ENCODE measurements around the gene RBL2. TPM values are rescaled to one million over a fixed set of nuclear protein-coding genes. Genes with fewer than 3 reads are reported as not detected.

The RBL2 gene
- total and polyA plus RNA-seq, 9 of the 15 experiments (the other 6 are each of a cell fraction or from before 2014, with no cell fraction given) = 7.8 to 76.3 (median 28.5) TPM

DNA sequence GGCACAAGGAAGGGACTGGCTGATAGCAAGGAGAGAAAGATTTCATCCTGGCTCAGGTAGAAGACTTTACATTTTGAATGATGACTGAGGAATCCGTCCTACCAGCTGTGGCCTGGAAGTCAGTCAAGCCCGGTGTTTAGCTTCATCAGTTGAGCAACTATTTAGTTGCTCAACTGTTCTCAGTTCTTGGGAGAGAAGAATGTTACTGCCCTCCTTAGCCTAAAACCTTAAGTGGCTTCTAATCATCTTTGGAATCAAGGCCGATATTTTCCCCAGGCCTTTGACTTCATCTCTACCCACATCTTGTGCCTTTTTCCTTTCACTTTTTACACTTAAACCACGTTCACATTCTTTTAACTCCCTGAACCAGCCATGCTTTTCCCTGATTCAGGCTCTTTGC is 17.3 kb upstream of the RBL2 start:
- in situ Hi-C loops (cut with MboI) = no loop called here
- no peak for FAIRE-seq
- BruUV-seq (replicated peaks) = no TSS peak

More for the DNA sequence above, 17.3 kb upstream of the RBL2 start:
- H3K4me2 ChIP-seq (ENCODE audit: insufficient read depth, low read length) = no peak overlapping the region
- ATAC-seq (peak; percentile 17; the same call in 1 of the 3 replicates), DNase-seq (ENCODE audit: extremely low read depth in 1 of 4, low spot score in 3 of 4) (no peak)
- H4K20me1 ChIP-seq (replicated peaks; ENCODE audit: control insufficient read depth, insufficient read depth, low read length) = no peaks in the 10 kb centered on the region
- H3K4me3 ChIP-seq = no peak overlapping the region
- no peak overlapping the region for H3K27ac ChIP-seq (ENCODE audit: extremely low read depth, low read depth, low read length)
- no peaks in the 10 kb centered on the region for H3K79me2 ChIP-seq (ENCODE audit: control insufficient read depth, insufficient read depth, low read length)
- peaks cover 4 to 12% of the 10 kb centered on the region in 2 experiments; a peak in 3 of 5 replicates for H3K27me3 ChIP-seq (ENCODE audit: control insufficient read depth in 2 of 2, insufficient read depth in 2 of 2, low read length in 2 of 2)
- peaks cover 0 to 10% of the 10 kb centered on the region in 2 experiments; a peak in 2 of 5 replicates for H3K4me1 ChIP-seq (replicated peaks in 1 of 2; ENCODE audit: control insufficient read depth in 2 of 2, insufficient read depth in 2 of 2, low read length in 2 of 2)
- CTCF ChIA-PET (ENCODE audit: low intra/inter-chr PET ratio) = no interaction called here
- intact Hi-C loops (cut with micrococcal nuclease) = loop anchor here (5.0 kb wide), 1 partner anchor 95 kb away; no protein-coding TSS in a partner anchor
- TF ChIP-seq CBX2 (IDR thresholded peaks at IDR 0.05; ENCODE audit: insufficient read depth, low read length, poor library complexity, severe bottlenecking) = no peak
- TF ChIP-seq WHSC1 (IDR thresholded peaks at IDR 0.05; ENCODE audit: low read length) = no peak
- peak; percentile 46; the same call in 1 of the 2 replicates for TF ChIP-seq CEBPB (tag; IDR thresholded peaks at IDR 0.05)
- no peak for TF ChIP-seq PML (IDR thresholded peaks at IDR 0.05; ENCODE audit: low read length)
- no peak for TF ChIP-seq CSDE1 (IDR thresholded peaks at IDR 0.05)
- TF ChIP-seq CEBPG (CRISPR knock-in tag; IDR thresholded peaks at IDR 0.05) = no peak
- peak in 1 of 2 experiments; percentile 49; a peak in 2 of 4 replicates for TF ChIP-seq CEBPG (tag; conservative IDR thresholded peaks at IDR 0.05 in 1 of 2, IDR thresholded peaks at IDR 0.05 in 1 of 2)
- TF ChIP-seq HSF4 (CRISPR knock-in tag; IDR thresholded peaks at IDR 0.05; ENCODE audit: borderline replicate concordance) = no peak
- TF ChIP-seq, protein P1, sequence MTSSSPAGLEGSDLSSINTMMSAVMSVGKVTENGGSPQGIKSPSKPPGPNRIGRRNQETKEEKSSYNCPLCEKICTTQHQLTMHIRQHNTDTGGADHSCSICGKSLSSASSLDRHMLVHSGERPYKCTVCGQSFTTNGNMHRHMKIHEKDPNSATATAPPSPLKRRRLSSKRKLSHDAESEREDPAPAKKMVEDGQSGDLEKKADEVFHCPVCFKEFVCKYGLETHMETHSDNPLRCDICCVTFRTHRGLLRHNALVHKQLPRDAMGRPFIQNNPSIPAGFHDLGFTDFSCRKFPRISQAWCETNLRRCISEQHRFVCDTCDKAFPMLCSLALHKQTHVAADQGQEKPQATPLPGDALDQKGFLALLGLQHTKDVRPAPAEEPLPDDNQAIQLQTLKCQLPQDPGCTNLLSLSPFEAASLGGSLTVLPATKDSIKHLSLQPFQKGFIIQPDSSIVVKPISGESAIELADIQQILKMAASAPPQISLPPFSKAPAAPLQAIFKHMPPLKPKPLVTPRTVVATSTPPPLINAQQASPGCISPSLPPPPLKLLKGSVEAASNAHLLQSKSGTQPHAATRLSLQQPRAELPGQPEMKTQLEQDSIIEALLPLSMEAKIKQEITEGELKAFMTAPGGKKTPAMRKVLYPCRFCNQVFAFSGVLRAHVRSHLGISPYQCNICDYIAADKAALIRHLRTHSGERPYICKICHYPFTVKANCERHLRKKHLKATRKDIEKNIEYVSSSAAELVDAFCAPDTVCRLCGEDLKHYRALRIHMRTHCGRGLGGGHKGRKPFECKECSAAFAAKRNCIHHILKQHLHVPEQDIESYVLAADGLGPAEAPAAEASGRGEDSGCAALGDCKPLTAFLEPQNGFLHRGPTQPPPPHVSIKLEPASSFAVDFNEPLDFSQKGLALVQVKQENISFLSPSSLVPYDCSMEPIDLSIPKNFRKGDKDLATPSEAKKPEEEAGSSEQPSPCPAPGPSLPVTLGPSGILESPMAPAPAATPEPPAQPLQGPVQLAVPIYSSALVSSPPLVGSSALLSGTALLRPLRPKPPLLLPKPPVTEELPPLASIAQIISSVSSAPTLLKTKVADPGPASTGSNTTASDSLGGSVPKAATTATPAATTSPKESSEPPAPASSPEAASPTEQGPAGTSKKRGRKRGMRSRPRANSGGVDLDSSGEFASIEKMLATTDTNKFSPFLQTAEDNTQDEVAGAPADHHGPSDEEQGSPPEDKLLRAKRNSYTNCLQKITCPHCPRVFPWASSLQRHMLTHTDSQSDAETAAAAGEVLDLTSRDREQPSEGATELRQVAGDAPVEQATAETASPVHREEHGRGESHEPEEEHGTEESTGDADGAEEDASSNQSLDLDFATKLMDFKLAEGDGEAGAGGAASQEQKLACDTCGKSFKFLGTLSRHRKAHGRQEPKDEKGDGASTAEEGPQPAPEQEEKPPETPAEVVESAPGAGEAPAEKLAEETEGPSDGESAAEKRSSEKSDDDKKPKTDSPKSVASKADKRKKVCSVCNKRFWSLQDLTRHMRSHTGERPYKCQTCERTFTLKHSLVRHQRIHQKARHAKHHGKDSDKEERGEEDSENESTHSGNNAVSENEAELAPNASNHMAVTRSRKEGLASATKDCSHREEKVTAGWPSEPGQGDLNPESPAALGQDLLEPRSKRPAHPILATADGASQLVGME (CRISPR knock-in tag; IDR thresholded peaks at IDR 0.05) = no peak
- TF ChIP-seq, protein P2, sequence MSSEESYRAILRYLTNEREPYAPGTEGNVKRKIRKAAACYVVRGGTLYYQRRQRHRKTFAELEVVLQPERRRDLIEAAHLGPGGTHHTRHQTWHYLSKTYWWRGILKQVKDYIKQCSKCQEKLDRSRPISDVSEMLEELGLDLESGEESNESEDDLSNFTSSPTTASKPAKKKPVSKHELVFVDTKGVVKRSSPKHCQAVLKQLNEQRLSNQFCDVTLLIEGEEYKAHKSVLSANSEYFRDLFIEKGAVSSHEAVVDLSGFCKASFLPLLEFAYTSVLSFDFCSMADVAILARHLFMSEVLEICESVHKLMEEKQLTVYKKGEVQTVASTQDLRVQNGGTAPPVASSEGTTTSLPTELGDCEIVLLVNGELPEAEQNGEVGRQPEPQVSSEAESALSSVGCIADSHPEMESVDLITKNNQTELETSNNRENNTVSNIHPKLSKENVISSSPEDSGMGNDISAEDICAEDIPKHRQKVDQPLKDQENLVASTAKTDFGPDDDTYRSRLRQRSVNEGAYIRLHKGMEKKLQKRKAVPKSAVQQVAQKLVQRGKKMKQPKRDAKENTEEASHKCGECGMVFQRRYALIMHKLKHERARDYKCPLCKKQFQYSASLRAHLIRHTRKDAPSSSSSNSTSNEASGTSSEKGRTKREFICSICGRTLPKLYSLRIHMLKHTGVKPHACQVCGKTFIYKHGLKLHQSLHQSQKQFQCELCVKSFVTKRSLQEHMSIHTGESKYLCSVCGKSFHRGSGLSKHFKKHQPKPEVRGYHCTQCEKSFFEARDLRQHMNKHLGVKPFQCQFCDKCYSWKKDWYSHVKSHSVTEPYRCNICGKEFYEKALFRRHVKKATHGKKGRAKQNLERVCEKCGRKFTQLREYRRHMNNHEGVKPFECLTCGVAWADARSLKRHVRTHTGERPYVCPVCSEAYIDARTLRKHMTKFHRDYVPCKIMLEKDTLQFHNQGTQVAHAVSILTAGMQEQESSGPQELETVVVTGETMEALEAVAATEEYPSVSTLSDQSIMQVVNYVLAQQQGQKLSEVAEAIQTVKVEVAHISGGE (CRISPR knock-in tag; IDR thresholded peaks at IDR 0.05) = no peak
- POLR2A ChIA-PET = interaction anchor here (2.6 kb wide), 1 partner anchor 12 kb away, joined by 11 read pairs; no protein-coding TSS in a partner anchor
- H3K9me1 ChIP-seq (ENCODE audit: control insufficient read depth, insufficient read depth, low read length) = no peaks in the 10 kb centered on the region
- no peaks in the 10 kb centered on the region for H3K36me3 ChIP-seq (ENCODE audit: control insufficient read depth, insufficient read depth, low read length)
- whole genome bisulfite sequencing (ENCODE audit: insufficient coverage, low coverage, missing lambda C conversion rate) = 14% methylated on average over 4 of the region's 4 CpGs
- H3K9ac ChIP-seq (ENCODE audit: insufficient read depth in 1 of 2, low read depth in 2 of 2, low read length in 2 of 2) = no peak overlapping the region
- no peaks in the 10 kb centered on the region; the same call in 1 of the 2 replicates for H3K9me3 ChIP-seq (replicated peaks; ENCODE audit: control insufficient read depth, insufficient read depth, low read depth, low read length)
- 0 out of 2 replicates have a peak overlapping the region, but pooled peaks have one; percentile 45 for H2AFZ ChIP-seq (ENCODE audit: low read depth, low read length)
